GM19099 (cell line): ENCODE data around the gene DENR.
"Not testable (repeated sequence)": the region's sequence is repeated elsewhere in the genome, so short reads cannot be mapped to it uniquely, and the experiment has no call there.

Experiments used
- POLR2A ChIP-seq: IDR thresholded peaks from 3 replicates; pipeline ENCODE4 v1.6.1; 2011; ENCODE audit warnings: low read depth; ENCODE audit not compliant: insufficient read length; ENCODE audit errors: extremely low read depth

The DENR gene

GRCh38 chr12:122752464-122753318 is at the start of gene DENR:
Gene DENR (plus strand): TSS chr12:122752824. CDS start chr12:122753702, 878 bp downstream.
- peak; percentile 94 for TF ChIP-seq POLR2A

DNA sequence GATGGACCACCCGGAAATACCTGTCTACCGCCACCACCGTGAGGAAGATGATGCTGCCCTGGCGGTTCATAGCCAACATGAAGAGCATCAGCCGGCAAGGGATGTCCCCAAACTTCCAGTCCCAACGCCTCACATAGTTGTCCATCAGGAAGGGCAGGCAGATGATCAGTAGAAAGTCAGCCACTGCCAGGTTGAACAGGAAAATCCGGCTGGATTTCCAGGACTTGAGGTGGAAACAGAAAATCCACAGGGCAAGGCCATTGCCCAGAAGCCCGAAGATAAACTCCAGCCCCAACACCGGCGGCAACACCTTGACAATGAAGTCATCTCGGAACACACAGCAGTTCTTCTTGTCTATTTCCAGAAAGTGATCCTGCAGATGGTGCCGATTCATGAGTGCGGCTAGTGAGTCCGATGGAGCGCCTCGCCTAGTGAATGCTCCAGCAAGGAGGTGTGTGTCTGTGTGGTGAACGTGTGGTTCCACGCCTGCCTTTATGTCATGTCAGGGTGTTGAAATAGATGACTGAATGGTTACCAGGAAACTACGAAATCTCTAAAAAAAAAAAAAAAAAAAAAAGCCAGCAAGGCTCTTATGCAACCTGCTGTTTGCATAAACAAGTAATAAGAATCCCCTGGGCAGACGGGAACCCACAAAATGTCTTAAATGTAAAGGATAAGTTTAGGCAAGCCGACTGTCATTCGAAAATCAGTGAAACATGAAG is 49.6 kb upstream of the DENR start, which contains the start of gene HCAR2:
Gene HCAR2, minus strand, starts transcription at position 468 of the 722 bp plus-strand sequence. Its CDS starts 74 bp downstream, at position 394.
- not testable (repeated sequence) for TF ChIP-seq POLR2A

DNA sequence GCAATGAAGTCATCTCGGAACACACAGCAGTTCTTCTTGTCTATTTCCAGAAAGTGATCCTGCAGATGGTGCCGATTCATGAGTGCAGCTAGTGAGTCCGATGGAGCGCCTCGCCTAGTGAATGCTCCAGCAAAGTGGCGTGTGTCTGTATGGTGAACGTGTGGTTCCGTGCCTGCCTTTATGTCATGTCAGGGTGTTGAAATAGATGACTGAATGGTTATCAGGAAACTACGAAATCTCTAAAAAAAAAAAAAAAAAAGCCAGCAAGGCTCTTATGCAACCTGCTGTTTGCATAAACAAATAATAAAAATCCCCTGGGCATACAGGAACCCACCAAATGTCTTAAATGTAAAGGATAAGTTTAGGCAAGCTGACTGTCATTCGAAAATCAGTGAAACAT is 36.0 kb upstream of the DENR start, which contains the start of gene HCAR3:
Gene HCAR3, minus strand, starts transcription at position 154 of the 400 bp plus-strand sequence. Its CDS starts 74 bp downstream, at position 80.
- not testable (repeated sequence) for TF ChIP-seq POLR2A

- TF ChIP-seq POLR2A = no peak
Measured at GRCh38 chr12:122721057-122721545, 31.5 kb upstream of the DENR start.

DNA sequence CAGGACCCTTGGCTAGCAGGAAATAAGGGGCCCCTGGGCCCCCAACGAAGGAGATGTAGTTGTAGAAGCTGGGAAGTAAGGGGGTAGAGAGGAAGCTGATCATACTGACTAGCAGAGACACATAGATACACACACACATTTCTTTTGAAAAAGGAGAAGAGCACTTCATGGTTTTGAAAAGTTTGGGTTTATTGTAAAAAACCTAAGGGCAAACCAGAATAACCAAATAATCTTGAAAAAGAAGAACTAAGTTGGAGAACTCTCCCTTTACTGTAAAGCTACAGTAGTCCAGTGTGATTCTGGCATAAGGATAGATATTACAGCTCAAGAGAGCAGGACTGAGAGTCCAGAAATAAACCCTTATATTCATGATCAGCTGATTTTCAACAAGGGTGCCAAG is 30.2 kb upstream of the DENR start:
- TF ChIP-seq POLR2A = no peak

DNA sequence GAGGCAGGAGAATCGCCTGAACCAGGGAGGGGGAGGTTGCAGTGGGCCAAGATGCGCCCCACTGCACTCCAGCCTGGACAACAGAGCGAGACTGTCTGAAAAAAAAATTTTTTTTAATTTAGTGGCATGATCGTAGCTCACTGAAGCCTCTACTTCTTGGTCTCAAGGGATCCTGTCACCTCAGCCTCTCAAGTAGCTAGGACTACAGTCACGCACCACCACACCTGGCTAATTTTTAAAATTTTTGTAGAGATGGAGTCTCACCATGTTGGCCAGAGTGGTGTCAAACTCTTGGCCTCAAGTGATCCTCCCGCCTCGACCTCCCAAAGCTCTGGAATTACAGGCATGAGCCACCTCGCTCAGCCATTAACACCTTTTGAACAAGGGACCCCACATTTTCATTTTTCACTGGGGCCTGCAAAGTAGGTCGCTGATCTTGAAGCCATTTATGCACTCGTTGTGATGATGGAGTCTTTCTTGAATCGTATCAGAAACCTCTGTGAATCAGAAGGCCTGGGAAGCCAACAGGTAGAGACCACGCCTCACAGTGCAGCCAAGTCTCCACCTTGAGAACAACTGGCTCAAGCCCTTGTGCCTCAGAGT is 27.9 kb upstream of the DENR start:
- TF ChIP-seq POLR2A = no peak

DNA sequence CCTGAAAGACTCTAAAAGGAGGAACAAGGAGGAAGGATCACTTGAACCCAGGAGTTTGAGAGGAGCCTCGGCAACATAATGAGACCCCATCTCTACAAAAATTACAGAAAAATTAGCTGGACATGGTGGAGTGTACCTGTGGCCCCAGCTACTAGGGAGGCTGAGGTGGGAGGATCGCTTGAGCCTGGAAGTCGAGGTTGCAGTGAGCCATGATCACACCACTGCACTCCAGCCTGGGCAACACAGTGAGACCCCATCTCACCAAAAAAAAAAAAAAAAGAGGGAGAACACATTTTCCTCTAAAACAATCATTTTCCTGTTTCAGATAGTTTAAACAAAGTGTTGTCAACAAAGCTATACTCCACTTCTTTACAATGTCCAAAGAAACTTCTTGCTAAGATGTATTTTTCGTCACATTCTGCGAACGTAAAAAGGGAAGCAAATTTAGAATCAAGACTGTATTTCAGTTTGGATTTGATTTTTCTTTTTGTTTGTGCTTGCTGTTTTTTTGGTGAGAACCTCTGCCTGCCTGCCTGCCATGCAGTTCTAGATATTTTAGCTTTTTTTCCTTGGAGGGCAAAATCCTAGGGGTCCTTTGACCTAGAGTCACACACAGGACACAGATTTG is 27.1 kb upstream of the DENR start:
- no peak for TF ChIP-seq POLR2A

GRCh38 chr12:122726080-122726558 is 26.5 kb upstream of the DENR start:
- TF ChIP-seq POLR2A = no peak

- no peak for TF ChIP-seq POLR2A
Measured at GRCh38 chr12:122729583-122730214, 22.9 kb upstream of the DENR start.

GRCh38 chr12:122730215-122731014 is 22.2 kb upstream of the DENR start, which contains the start of gene HCAR1:
Gene HCAR1 (minus strand): TSS chr12:122730844. CDS start chr12:122730339, 505 bp downstream.
- TF ChIP-seq POLR2A = no peak

DNA sequence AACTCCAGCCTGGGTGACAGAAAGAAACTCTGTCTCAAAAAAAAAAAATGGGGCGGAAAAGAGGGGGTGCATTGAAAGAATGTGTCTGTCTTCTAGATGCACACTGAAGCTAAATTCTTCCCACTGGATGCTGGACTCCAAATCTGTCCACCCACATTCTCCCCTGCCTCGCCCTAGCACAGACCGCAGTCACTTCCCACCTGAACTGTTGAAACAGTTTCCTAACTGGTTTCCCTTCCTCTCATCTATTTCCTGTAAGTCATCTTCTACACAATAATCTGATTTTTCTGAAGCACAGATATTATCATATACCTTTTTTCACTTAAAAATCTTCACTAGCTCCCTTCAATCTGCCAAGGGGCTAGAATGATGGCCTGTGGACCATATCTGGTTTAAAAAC is 20.5 kb upstream of the DENR start:
- TF ChIP-seq POLR2A = no peak

- TF ChIP-seq POLR2A = no peak
Measured at GRCh38 chr12:122732611-122733010, 20.0 kb upstream of the DENR start.

- no peak for TF ChIP-seq POLR2A
Measured at GRCh38 chr12:122738571-122738970, 14.1 kb upstream of the DENR start.
